IMR-90 (cell line): ENCODE results near the gene ZMIZ1. TPM values are rescaled to one million over a fixed set of nuclear protein-coding genes. Genes with fewer than 3 reads are reported as not detected.

Experiments used
- ATAC-seq: fragments of 200-7000 bp; cut with Tn5 transposase; 2 replicates; pipeline ENCODE4 v1.9.1; 2020; ENCODE audit warnings: low read depth, mild to moderate bottlenecking, moderate library complexity
- BruUV-seq: library from RNA; stranded (reverse); fragments of 400-500 nt; replicated peaks from 2 replicates; lab custom pipeline; 2021; lab: Mats Ljungman, UMichigan
- CTCF ChIA-PET: fragments of 300-600 bp; formaldehyde crosslinking; extraction: SDS; loops from one replicate; lab custom pipeline; 2021; ENCODE audit warnings: antibody characterized with exemption; lab: Yijun Ruan, JAX
- POLR2A ChIA-PET: fragments of 300-600 bp; sonication (Branson Sonifier 250); formaldehyde crosslinking; loops from one replicate; lab custom pipeline; 2022; ENCODE audit warnings: antibody characterized with exemption; ENCODE audit not compliant: unreplicated experiment; lab: Charles Lee
- DNase-seq: peaks from one replicate; pipeline ENCODE4 v3.0.0; 2013
- H2AFZ ChIP-seq: replicated peaks from 2 replicates; pipeline ENCODE3; 2013; ENCODE audit warnings: low read length, mild to moderate bottlenecking; ENCODE audit not compliant: poor library complexity
- H2AK5ac ChIP-seq: 2 replicates; pipeline ENCODE4 v1.6.1; 2013; ENCODE audit warnings: low read depth, low read length, inconsistent platforms
- H2AK9ac ChIP-seq: replicated peaks from 2 replicates; pipeline ENCODE3; 2013; ENCODE audit warnings: mild to moderate bottlenecking, low read depth, low read length, moderate library complexity; ENCODE audit not compliant: poor library complexity
- H2BK120ac ChIP-seq: 2 replicates; pipeline ENCODE4 v1.6.1; 2013; ENCODE audit warnings: low read depth, low read length, inconsistent platforms
- H2BK15ac ChIP-seq: 3 replicates; pipeline ENCODE4 v1.6.1; 2013; ENCODE audit warnings: low read depth, low read length, inconsistent platforms
- H2BK20ac ChIP-seq: 2 replicates; pipeline ENCODE4 v1.6.1; 2013; ENCODE audit warnings: low read depth, mild to moderate bottlenecking, inconsistent platforms, low read length, moderate library complexity
- H2BK5ac ChIP-seq: 2 replicates; pipeline ENCODE4 v1.6.1; 2013; ENCODE audit warnings: mild to moderate bottlenecking, low read depth, low read length, inconsistent platforms; ENCODE audit not compliant: poor library complexity, severe bottlenecking
- H3K14ac ChIP-seq: replicated peaks from 2 replicates; pipeline ENCODE4 v1.6.1; 2013; ENCODE audit warnings: low read depth, low read length, inconsistent platforms
- H3K18ac ChIP-seq: 2 replicates; pipeline ENCODE4 v1.6.1; 2013; ENCODE audit warnings: low read depth, low read length, control low read depth
- H3K23ac ChIP-seq: 2 replicates; pipeline ENCODE4 v1.6.1; 2013; ENCODE audit warnings: low read depth, low read length, inconsistent platforms
- H3K27ac ChIP-seq: 2 replicates; pipeline ENCODE4 v1.5.1; 2013; ENCODE audit warnings: mild to moderate bottlenecking, control low read depth, low read length; ENCODE audit not compliant: insufficient read depth
- H3K27me3 ChIP-seq: 2 replicates; pipeline ENCODE4 v1.6.1; 2013; ENCODE audit warnings: low read length; ENCODE audit not compliant: control insufficient read depth, insufficient read depth
- H3K36me3 ChIP-seq: 2 replicates; pipeline ENCODE4 v1.6.1; 2013; ENCODE audit warnings: low read length, mixed read lengths; ENCODE audit not compliant: control insufficient read depth, insufficient read depth
- H3K4ac ChIP-seq: 2 replicates; pipeline ENCODE4 v1.6.1; 2013; ENCODE audit warnings: low read depth, low read length, inconsistent platforms
- H3K4me1 ChIP-seq: 2 replicates; pipeline ENCODE4 v1.6.1; 2013; ENCODE audit warnings: low read length, mixed read lengths; ENCODE audit not compliant: control insufficient read depth, insufficient read depth
- H3K4me2 ChIP-seq: 2 replicates; pipeline ENCODE4 v1.6.1; 2013; ENCODE audit warnings: low read depth, mild to moderate bottlenecking, control low read depth, low read length, moderate library complexity
- H3K4me3 ChIP-seq: 2 replicates; pipeline ENCODE4 v1.5.1; 2013; ENCODE audit warnings: low read depth, mild to moderate bottlenecking, control low read depth, low read length, moderate library complexity; ENCODE audit not compliant: insufficient read depth
- H3K56ac ChIP-seq: 2 replicates; pipeline ENCODE4 v1.6.1; 2013; ENCODE audit warnings: low read length, inconsistent platforms; ENCODE audit not compliant: insufficient read depth; ENCODE audit errors: extremely low read depth
- H3K79me1 ChIP-seq, 2 experiments: 2 replicates each; pipeline ENCODE4 v1.6.1; 2013; ENCODE audit warnings: low read length in 2 of 2, inconsistent platforms in 1 of 2, low read depth in 1 of 2
- H3K9ac ChIP-seq: 2 replicates; pipeline ENCODE4 v1.6.1; 2013; ENCODE audit warnings: low read depth, low read length, control low read depth
- H3K9me1 ChIP-seq: 2 replicates; pipeline ENCODE4 v1.6.1; 2013; ENCODE audit warnings: low read length, inconsistent platforms; ENCODE audit not compliant: insufficient read depth
- H3K9me3 ChIP-seq: 2 replicates; pipeline ENCODE4 v1.6.1; 2013; ENCODE audit warnings: low read length; ENCODE audit not compliant: control insufficient read depth, insufficient read depth
- H4K20me1 ChIP-seq: 2 replicates; pipeline ENCODE4 v1.6.1; 2013; ENCODE audit warnings: low read length, inconsistent platforms; ENCODE audit not compliant: insufficient read depth
- H4K5ac ChIP-seq: 2 replicates; pipeline ENCODE4 v1.6.1; 2013; ENCODE audit warnings: mild to moderate bottlenecking, low read depth, low read length, control low read depth
- H4K8ac ChIP-seq, 2 experiments: 2 replicates each; pipeline ENCODE4 v1.6.1; 2013; ENCODE audit warnings: low read depth in 2 of 2, low read length in 2 of 2, control low read depth in 1 of 2, inconsistent platforms in 1 of 2
- H4K91ac ChIP-seq: 2 replicates; pipeline ENCODE4 v1.6.1; 2013; ENCODE audit warnings: low read depth, low read length, inconsistent platforms; ENCODE audit not compliant: insufficient read depth
- BHLHE40 ChIP-seq: fragments of 150-350 bp; IDR thresholded peaks from 2 replicates; pipeline ENCODE4 v1.6.1; 2016; ENCODE audit warnings: mild to moderate bottlenecking, low read depth, low read length
- CEBPB ChIP-seq: IDR thresholded peaks from 2 replicates; pipeline ENCODE4 v1.6.1; 2012; ENCODE audit warnings: low read depth, low read length, improper control_type of control experiment
- CHD1 ChIP-seq: IDR thresholded peaks from 2 replicates; pipeline ENCODE4 v1.6.1; 2012; ENCODE audit warnings: low read depth, low read length, improper control_type of control experiment
- CTCF ChIP-seq: conservative IDR thresholded peaks from 2 replicates; pipeline ENCODE4 v1.5.1; 2012; ENCODE audit warnings: mild to moderate bottlenecking, low read depth, low read length, improper control_type of control experiment
- FOS ChIP-seq: fragments of 150-350 bp; IDR thresholded peaks from 2 replicates; pipeline ENCODE4 v1.6.1; 2016; ENCODE audit warnings: low read depth, low read length
- MAFK ChIP-seq: IDR thresholded peaks from 2 replicates; pipeline ENCODE4 v1.6.1; 2012; ENCODE audit warnings: low read depth, low read length, improper control_type of control experiment
- MAZ ChIP-seq: IDR thresholded peaks from 2 replicates; pipeline ENCODE4 v1.6.1; 2012; ENCODE audit warnings: low read depth, mild to moderate bottlenecking, low read length, improper control_type of control experiment, moderate library complexity, borderline replicate concordance
- NFE2L2 ChIP-seq: fragments of 150-350 bp; IDR thresholded peaks from 2 replicates; pipeline ENCODE4 v1.6.1; 2016; ENCODE audit warnings: low read depth, mild to moderate bottlenecking, low read length
- RAD21 ChIP-seq: IDR thresholded peaks from 2 replicates; pipeline ENCODE4 v1.6.1; 2012; ENCODE audit warnings: low read length, improper control_type of control experiment
- RFX5 ChIP-seq: IDR thresholded peaks from 2 replicates; pipeline ENCODE4 v1.8.0; 2012; ENCODE audit warnings: low read depth, mild to moderate bottlenecking, low read length, moderate library complexity
- WGBS, 2 experiments: methylation state at CpG; one replicate each; pipeline versions ENCODE4 v1.1.5 to v1.1.7; 2013; ENCODE audit warnings: missing lambda C conversion rate in 2 of 2; ENCODE audit not compliant: insufficient read length in 1 of 2; ENCODE audit errors: extremely low coverage in 2 of 2; 5-methylcytosine and 5-hydroxymethylcytosine counted together
- dilution Hi-C: fragments of 300-500 bp; cut with HindIII; formaldehyde crosslinking; loops from one replicate; pipeline ENCODE4 v1.14.3; 2018; ENCODE audit warnings: low sequenced_read_pairs; ENCODE audit not compliant: unreplicated experiment
- in situ Hi-C: fragments of 300-500 bp; cut with MboI; formaldehyde crosslinking; loops from 3 replicates; pipeline ENCODE4 v1.14.3; 2019; ENCODE audit warnings: low sequenced_read_pairs, inconsistent platforms, mixed read lengths
- intact Hi-C: fragments of 100-400 bp; cut with micrococcal nuclease; formaldehyde crosslinking; loops from 2 replicates; pipeline ENCODE4 v1.10.0; 2022
- polyA plus RNA-seq, 3 experiments: library from polyadenylated mRNA; depleted of rRNA; stranded (reverse); fragments of >200 nt; gene quantifications; 2 replicates each; pipeline ENCODE4 v1.2.3, GENCODE V29; 2012; ENCODE audit warnings: low replicate concordance in 1 of 3
- total RNA-seq: library from RNA; depleted of rRNA; stranded (reverse); fragments of >200 nt; gene quantifications from 2 replicates; pipeline ENCODE4 v1.2.3, GENCODE V29; 2012
- TF ChIP-seq, protein P1 (sequence below): fragments of 150-350 bp; IDR thresholded peaks from 2 replicates; pipeline ENCODE4 v1.6.1; 2016; ENCODE audit warnings: low read depth, mild to moderate bottlenecking, low read length, moderate library complexity, borderline replicate concordance

Gene ZMIZ1
- total and polyA plus RNA-seq, 2 of the 4 experiments (the other 2 are of a cell fraction), result 6.6 to 48.7 TPM

DNA sequence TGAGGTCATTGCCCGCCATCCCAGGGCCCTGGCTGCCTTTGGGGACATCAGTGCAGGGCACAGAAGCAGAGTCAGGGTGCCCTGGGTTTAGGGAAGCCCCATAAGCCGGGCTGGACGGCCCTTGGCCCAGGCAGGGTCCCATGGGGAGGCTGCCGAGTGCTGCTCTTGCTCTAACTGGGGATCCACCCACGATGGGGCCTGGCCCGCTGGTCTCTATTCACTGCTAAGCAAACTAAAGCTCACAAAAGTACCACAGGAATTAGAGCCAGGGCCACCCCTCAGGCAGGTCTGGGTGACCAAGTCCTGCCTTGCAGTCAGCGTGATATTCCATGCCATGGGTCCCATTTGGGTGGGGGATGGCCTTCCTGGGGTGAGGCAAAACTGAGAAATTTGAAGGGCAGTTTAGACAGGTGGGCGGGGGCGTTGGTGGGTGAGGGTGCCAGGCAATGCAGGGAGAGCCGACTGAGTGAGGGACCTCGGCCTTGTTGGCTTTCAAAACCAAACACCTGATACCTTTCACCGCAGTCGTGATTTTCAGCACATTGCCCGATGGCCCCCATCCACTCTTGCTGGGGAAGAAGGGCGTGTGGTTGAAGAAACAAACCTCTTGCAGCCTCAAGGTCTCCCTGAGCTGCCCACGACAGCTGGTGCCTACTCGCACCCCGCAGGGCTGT, 185.7 kb downstream of the ZMIZ1 start:
- H3K79me1 ChIP-seq, result peaks cover 7 to 98% of the 10 kb centered on the region in 2 experiments
- H2BK15ac ChIP-seq, result no peak overlapping the region
- TF ChIP-seq CTCF (no peak), MAZ (no peak), FOS (no peak), RFX5 (no peak), BHLHE40 (no peak), MAFK (no peak), CEBPB (no peak), NFE2L2 (no peak), RAD21 (no peak), CHD1 (no peak)
- TF ChIP-seq, protein P1, sequence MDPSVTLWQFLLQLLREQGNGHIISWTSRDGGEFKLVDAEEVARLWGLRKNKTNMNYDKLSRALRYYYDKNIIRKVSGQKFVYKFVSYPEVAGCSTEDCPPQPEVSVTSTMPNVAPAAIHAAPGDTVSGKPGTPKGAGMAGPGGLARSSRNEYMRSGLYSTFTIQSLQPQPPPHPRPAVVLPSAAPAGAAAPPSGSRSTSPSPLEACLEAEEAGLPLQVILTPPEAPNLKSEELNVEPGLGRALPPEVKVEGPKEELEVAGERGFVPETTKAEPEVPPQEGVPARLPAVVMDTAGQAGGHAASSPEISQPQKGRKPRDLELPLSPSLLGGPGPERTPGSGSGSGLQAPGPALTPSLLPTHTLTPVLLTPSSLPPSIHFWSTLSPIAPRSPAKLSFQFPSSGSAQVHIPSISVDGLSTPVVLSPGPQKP, result no peak
- H3K9me1 ChIP-seq, result peaks cover 53% of the 10 kb centered on the region
- H3K27me3 ChIP-seq, result no peaks in the 10 kb centered on the region
- peak overlapping the region; percentile 10 for H2AK9ac ChIP-seq
- H3K14ac ChIP-seq, result no peak overlapping the region
- no peak overlapping the region for H2BK5ac ChIP-seq
- no peak overlapping the region for H3K18ac ChIP-seq
- no TSS peak for BruUV-seq
- 94% methylated on average over 3 of the region's 18 CpGs; no CpG with 5 or more reads in 1 of the 2 experiments for WGBS, 2 experiments
- H4K8ac ChIP-seq, result no peak overlapping the region
- H3K9ac ChIP-seq, result no peak overlapping the region
- in situ Hi-C loops, result no loop called here
- no peak overlapping the region for H3K23ac ChIP-seq
- H3K36me3 ChIP-seq, result peaks cover 22% of the 10 kb centered on the region
- no peak overlapping the region for H2AK5ac ChIP-seq
- H4K20me1 ChIP-seq, result peaks cover 100% of the 10 kb centered on the region
- ChIA-PET CTCF (no interaction called here), POLR2A (no interaction called here)
- ATAC-seq, result no peak
- dilution Hi-C loops, result no loop called here
- intact Hi-C loops, result no loop called here
- DNase-seq, result no peak
- no peak overlapping the region for H3K4me3 ChIP-seq
- no peak overlapping the region for H4K91ac ChIP-seq
- H3K4me2 ChIP-seq, result no peak overlapping the region
- no peak overlapping the region for H2BK120ac ChIP-seq
- no peak overlapping the region for H3K4ac ChIP-seq
- H3K4me1 ChIP-seq, result peaks cover 7% of the 10 kb centered on the region
- no peak overlapping the region for H2BK20ac ChIP-seq
- H4K5ac ChIP-seq, result no peak overlapping the region
- no peak overlapping the region for H2AFZ ChIP-seq
- H3K27ac ChIP-seq, result no peak overlapping the region
- no peak overlapping the region for H3K56ac ChIP-seq
- H3K9me3 ChIP-seq, result no peaks in the 10 kb centered on the region
